Endothelial cell of umbilical vein (primary cell): ENCODE measurements around the gene CLCNKA. TPM values are rescaled to one million over a fixed set of nuclear protein-coding genes. Genes with fewer than 3 reads are reported as not detected.

Experiments used
- BruUV-seq: library from RNA; stranded (reverse); fragments of 400-500 nt; replicated peaks from 2 replicates; lab custom pipeline; 2021; lab: Mats Ljungman, UMichigan
- CTCF ChIA-PET: fragments of 300-600, 350-600 bp; sonication (Branson Sonifier 250); formaldehyde crosslinking; loops from one replicate; lab custom pipeline; 2021; ENCODE audit warnings: antibody characterized with exemption, inconsistent platforms; lab: Charles Lee
- POLR2A ChIA-PET: fragments of 300-600, 350-600 bp; sonication (Branson Sonifier 250); formaldehyde crosslinking; loops from one replicate; lab custom pipeline; 2021; ENCODE audit warnings: antibody characterized with exemption, inconsistent platforms; lab: Charles Lee
- DNase-seq: peaks from one replicate; pipeline ENCODE4 v3.0.0-alpha.2; 2011; ENCODE audit warnings: low read depth, low spot score
- FAIRE-seq: peaks from 2 replicates; lab custom pipeline; 2011; peaks lifted over from hg19 to GRCh38; lab: Jason Lieb, UNC
- H2AFZ ChIP-seq: 2 replicates; pipeline ENCODE4 v1.6.0; 2012; ENCODE audit warnings: low read depth, low read length, control low read depth, inconsistent platforms
- H3K27ac ChIP-seq: 2 replicates; pipeline ENCODE4 v1.5.1; 2011; ENCODE audit warnings: low read depth, mild to moderate bottlenecking, control low read depth, low read length, moderate library complexity; ENCODE audit not compliant: insufficient read depth
- H3K27me3 ChIP-seq, 2 experiments: 2 replicates each; pipeline versions ENCODE4 v1.6.0 to v1.6.1; 2011; ENCODE audit warnings: low read length in 2 of 2, mixed read lengths in 1 of 2; ENCODE audit not compliant: control insufficient read depth in 2 of 2, insufficient read depth in 2 of 2
- H3K36me3 ChIP-seq, 2 experiments: 2 replicates in 1 of 2; 3 replicates in 1 of 2; pipeline ENCODE4 v1.5.1; 2011; ENCODE audit warnings: low read length in 2 of 2, mild to moderate bottlenecking in 1 of 2, moderate library complexity in 1 of 2; ENCODE audit not compliant: control insufficient read depth in 2 of 2, insufficient read depth in 2 of 2; ENCODE audit errors: extremely low read depth in 1 of 2
- H3K4me1 ChIP-seq: 3 replicates; pipeline ENCODE4 v1.5.1; 2011; ENCODE audit warnings: mild to moderate bottlenecking, low read length; ENCODE audit not compliant: control insufficient read depth, insufficient read depth; ENCODE audit errors: extremely low read depth
- H3K4me2 ChIP-seq: 2 replicates; pipeline ENCODE4 v1.6.1; 2011; ENCODE audit warnings: low read length, control low read depth, mixed read lengths; ENCODE audit not compliant: insufficient read depth
- H3K4me3 ChIP-seq, 3 experiments: fragments of 200-600 bp in 1 of 3; sonication (generic), shearing (Covaris generic) in 1 of 3; replicated peaks in 1 of 3; 2 replicates each; pipeline ENCODE4 v1.5.1; 2011 to 2016; ENCODE audit warnings: control low read depth in 3 of 3, low read length in 3 of 3, mild to moderate bottlenecking in 2 of 3, inconsistent platforms in 1 of 3, low read depth in 1 of 3, moderate library complexity in 1 of 3; ENCODE audit not compliant: insufficient read depth in 1 of 3
- H3K79me2 ChIP-seq: 2 replicates; pipeline ENCODE4 v1.6.0; 2012; ENCODE audit warnings: low read length, inconsistent platforms; ENCODE audit not compliant: control insufficient read depth, insufficient read depth
- H3K9ac ChIP-seq: replicated peaks from 2 replicates; pipeline ENCODE3; 2011; ENCODE audit warnings: low read length, control low read depth; ENCODE audit not compliant: insufficient read depth; ENCODE audit errors: extremely low read depth
- H3K9me1 ChIP-seq: replicated peaks from 3 replicates; pipeline ENCODE4 v1.6.0; 2011; ENCODE audit warnings: mild to moderate bottlenecking, low read length; ENCODE audit not compliant: control insufficient read depth, insufficient read depth; ENCODE audit errors: extremely low read depth
- H3K9me3 ChIP-seq: replicated peaks from 2 replicates; pipeline ENCODE4 v1.5.1; 2012; ENCODE audit warnings: low read length, inconsistent platforms; ENCODE audit not compliant: control insufficient read depth, insufficient read depth
- H4K20me1 ChIP-seq: replicated peaks from 2 replicates; pipeline ENCODE3; 2011; ENCODE audit warnings: mild to moderate bottlenecking, low read length; ENCODE audit not compliant: control insufficient read depth, insufficient read depth; ENCODE audit errors: extremely low read depth
- FOS ChIP-seq: IDR thresholded peaks from 2 replicates; pipeline ENCODE4 v1.6.1; 2011; ENCODE audit warnings: mild to moderate bottlenecking, low read length, moderate library complexity, borderline replicate concordance; ENCODE audit not compliant: insufficient read depth
- JUN ChIP-seq: IDR thresholded peaks from 2 replicates; pipeline ENCODE4 v1.6.1; 2011; ENCODE audit warnings: borderline replicate concordance, low read depth; ENCODE audit not compliant: insufficient read length, insufficient read depth
- POLR2A ChIP-seq: IDR thresholded peaks from 2 replicates; pipeline ENCODE4 v1.6.1; 2012; ENCODE audit warnings: low read depth, mild to moderate bottlenecking, control low read depth, low read length
- POLR2AphosphoS5 ChIP-seq: IDR thresholded peaks from 2 replicates; pipeline ENCODE4 v1.6.1; 2012; ENCODE audit warnings: low read depth, mild to moderate bottlenecking, control low read depth, low read length, moderate library complexity; ENCODE audit not compliant: insufficient read depth
- dilution Hi-C: fragments of 300-500 bp; cut with MboI; formaldehyde crosslinking; loops from one replicate; pipeline ENCODE4 v1.15.0; 2019; ENCODE audit warnings: low sequenced_read_pairs; ENCODE audit not compliant: extremely low pct_ligation_motif_present
- intact Hi-C: fragments of 100-400 bp; cut with micrococcal nuclease; formaldehyde crosslinking; loops from one replicate; pipeline ENCODE4 v1.10.0; 2022
- polyA plus RNA-seq, 4 experiments: library from polyadenylated mRNA; depleted of rRNA in 3 of 4; stranded (reverse) in 3 of 4; unstranded in 1 of 4; fragments of >200 nt; gene quantifications; 2 replicates each; pipeline versions ENCODE4 v1.2.1 to v1.2.3, GENCODE V29; 2011 to 2012; ENCODE audit warnings: missing spikeins in 1 of 4
- total RNA-seq: library from RNA; stranded (reverse); gene quantifications from 2 replicates; pipeline ENCODE4 v1.2.3, GENCODE V29; 2021
- TF ChIP-seq, protein P1 (sequence below), 2 donors: IDR thresholded peaks; 1 replicate in 1 of 2; 2 replicates in 1 of 2; pipeline ENCODE4 v1.5.1; 2011; ENCODE audit warnings: low read length in 2 of 2, mild to moderate bottlenecking in 2 of 2, moderate library complexity in 2 of 2, control low read depth in 1 of 2, inconsistent platforms in 1 of 2, low read depth in 1 of 2; ENCODE audit not compliant: insufficient read depth in 1 of 2; ENCODE audit errors: extremely low read depth in 1 of 2
- TF ChIP-seq, protein P2 (sequence below): IDR thresholded peaks from 2 replicates; pipeline ENCODE4 v1.6.1; 2011; ENCODE audit not compliant: insufficient read depth, insufficient read length

The CLCNKA gene
- total and polyA plus RNA-seq, 2 donors (not counting 3 experiments of a cell fraction or from before 2014, with no cell fraction given), result not detected

DNA sequence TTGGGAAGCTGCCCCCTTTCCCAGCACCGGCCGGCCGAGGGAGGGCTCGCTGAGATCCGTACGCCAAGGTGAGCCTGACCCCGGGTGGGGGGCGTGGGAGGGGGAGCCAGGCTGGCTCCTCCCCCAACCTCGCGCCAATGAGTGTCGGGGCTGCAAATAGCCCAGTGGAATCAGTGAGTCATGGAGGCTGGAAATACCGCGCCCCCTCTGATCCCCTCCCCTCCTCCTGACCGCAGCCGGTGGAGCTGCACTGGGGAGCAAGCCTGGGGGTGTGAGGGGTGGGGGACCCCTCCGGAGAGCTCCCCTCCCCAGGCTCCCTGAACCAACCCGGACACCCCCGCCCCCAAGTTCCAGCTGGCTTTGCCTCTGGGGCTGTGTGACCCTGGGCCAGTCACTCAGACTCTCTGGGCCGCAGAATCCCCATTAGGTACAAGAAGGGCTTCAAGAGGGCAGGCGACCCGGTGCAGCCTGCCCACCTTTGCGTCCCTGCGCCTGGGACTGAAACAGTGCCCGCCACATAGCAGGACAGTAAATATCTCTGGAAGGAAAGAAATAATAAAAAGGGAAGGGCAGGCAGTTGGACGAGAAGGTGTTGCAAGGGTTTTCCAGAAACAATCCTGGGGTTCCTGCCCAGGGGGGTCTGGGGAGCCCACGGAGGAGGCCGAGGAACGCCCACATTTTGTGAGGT, 8.5 kb upstream of the CLCNKA start:
- DNase-seq, result peak; percentile 58
- dilution Hi-C loops, result no loop called here

More for the DNA sequence above, 8.5 kb upstream of the CLCNKA start:
- H3K4me2 ChIP-seq, result no peak overlapping the region
- no peaks in the 10 kb centered on the region for H4K20me1 ChIP-seq
- no peaks in the 10 kb centered on the region for H3K27me3 ChIP-seq
- no TSS peak for BruUV-seq
- peak; percentile 64 for FAIRE-seq
- ChIA-PET CTCF (no interaction called here), POLR2A (no interaction called here)
- intact Hi-C loops, result no loop called here
- peaks cover 4% of the 10 kb centered on the region for H3K4me1 ChIP-seq
- peak overlapping the region; percentile 50 for H2AFZ ChIP-seq
- H3K9me3 ChIP-seq, result no peaks in the 10 kb centered on the region
- H3K27ac ChIP-seq, result no peak overlapping the region
- H3K4me3 ChIP-seq, result peak overlapping the region in 1 of 3 experiments; percentile 27
- H3K9me1 ChIP-seq, result no peaks in the 10 kb centered on the region
- H3K79me2 ChIP-seq, result no peaks in the 10 kb centered on the region
- no peak overlapping the region for H3K9ac ChIP-seq
- H3K36me3 ChIP-seq, result no peaks in the 10 kb centered on the region
- TF ChIP-seq POLR2AphosphoS5 (no peak), FOS (peak; percentile 30), JUN (peak; percentile 47), POLR2A (no peak)
- TF ChIP-seq, protein P1, sequence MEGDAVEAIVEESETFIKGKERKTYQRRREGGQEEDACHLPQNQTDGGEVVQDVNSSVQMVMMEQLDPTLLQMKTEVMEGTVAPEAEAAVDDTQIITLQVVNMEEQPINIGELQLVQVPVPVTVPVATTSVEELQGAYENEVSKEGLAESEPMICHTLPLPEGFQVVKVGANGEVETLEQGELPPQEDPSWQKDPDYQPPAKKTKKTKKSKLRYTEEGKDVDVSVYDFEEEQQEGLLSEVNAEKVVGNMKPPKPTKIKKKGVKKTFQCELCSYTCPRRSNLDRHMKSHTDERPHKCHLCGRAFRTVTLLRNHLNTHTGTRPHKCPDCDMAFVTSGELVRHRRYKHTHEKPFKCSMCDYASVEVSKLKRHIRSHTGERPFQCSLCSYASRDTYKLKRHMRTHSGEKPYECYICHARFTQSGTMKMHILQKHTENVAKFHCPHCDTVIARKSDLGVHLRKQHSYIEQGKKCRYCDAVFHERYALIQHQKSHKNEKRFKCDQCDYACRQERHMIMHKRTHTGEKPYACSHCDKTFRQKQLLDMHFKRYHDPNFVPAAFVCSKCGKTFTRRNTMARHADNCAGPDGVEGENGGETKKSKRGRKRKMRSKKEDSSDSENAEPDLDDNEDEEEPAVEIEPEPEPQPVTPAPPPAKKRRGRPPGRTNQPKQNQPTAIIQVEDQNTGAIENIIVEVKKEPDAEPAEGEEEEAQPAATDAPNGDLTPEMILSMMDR (IDR thresholded peaks at IDR 0.05; ENCODE audit: extremely low read depth in 1 of 2, insufficient read depth in 1 of 2, low read depth in 1 of 2, low read length in 2 of 2), result no peak
- TF ChIP-seq, protein P2, sequence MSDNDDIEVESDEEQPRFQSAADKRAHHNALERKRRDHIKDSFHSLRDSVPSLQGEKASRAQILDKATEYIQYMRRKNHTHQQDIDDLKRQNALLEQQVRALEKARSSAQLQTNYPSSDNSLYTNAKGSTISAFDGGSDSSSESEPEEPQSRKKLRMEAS, result no peak
